ENCODE results near the gene NOL3. TPM values are rescaled to one million over a fixed set of nuclear protein-coding genes. Genes with fewer than 3 reads are reported as not detected.

The NOL3 gene
- total and polyA plus RNA-seq, 9 of the 15 experiments (the other 6 are each of a cell fraction or from before 2014, with no cell fraction given) = 0.45 to 14.0 (median 5.4) TPM

GRCh38 chr16:67206129-67206837 is 35.9 kb downstream of the NOL3 start:
- in situ Hi-C loops (cut with MboI) (no loop called here), intact Hi-C loops (cut with micrococcal nuclease) (no loop called here)
- Histone ChIP-seq H3K4me3 (no peak overlapping the region), H3K9ac (ENCODE audit: insufficient read depth in 1 of 2, low read depth in 2 of 2, low read length in 2 of 2) (peak overlapping the region in 1 of 2 experiments; percentile 80; a peak in 1 of 4 replicates), H3K79me2 (ENCODE audit: control insufficient read depth, insufficient read depth, low read length) (no peaks in the 10 kb centered on the region), H3K9me3 (replicated peaks; ENCODE audit: control insufficient read depth, insufficient read depth, low read depth, low read length) (no peaks in the 10 kb centered on the region), H3K27me3 (ENCODE audit: control insufficient read depth in 2 of 2, insufficient read depth in 2 of 2, low read length in 2 of 2) (no peaks in the 10 kb centered on the region), H2AFZ (ENCODE audit: low read depth, low read length) (no peak overlapping the region), H3K27ac (ENCODE audit: extremely low read depth, low read depth, low read length) (no peak overlapping the region), H3K4me1 (replicated peaks in 1 of 2; ENCODE audit: control insufficient read depth in 2 of 2, insufficient read depth in 2 of 2, low read length in 2 of 2) (peaks cover 10 to 58% of the 10 kb centered on the region in 2 experiments; a peak in 4 of 5 replicates), H4K20me1 (replicated peaks; ENCODE audit: control insufficient read depth, insufficient read depth, low read length) (no peaks in the 10 kb centered on the region; the same call in 1 of the 2 replicates), H3K36me3 (ENCODE audit: control insufficient read depth, insufficient read depth, low read length) (peaks cover 37% of the 10 kb centered on the region; the same call in 2 of the 3 replicates), H3K4me2 (ENCODE audit: insufficient read depth, low read length) (no peak overlapping the region), H3K9me1 (ENCODE audit: control insufficient read depth, insufficient read depth, low read length) (peaks cover 3% of the 10 kb centered on the region)
- no peak for FAIRE-seq
- TF ChIP-seq POLR2A (conservative IDR thresholded peaks at IDR 0.05) (peak; percentile 47), ARHGAP35 (IDR thresholded peaks at IDR 0.05; ENCODE audit: partially characterized antibody) (no peak), SMARCA4 (IDR thresholded peaks at IDR 0.05) (no peak), ZNF717 (CRISPR knock-in tag; IDR thresholded peaks at IDR 0.05) (no peak), FOS (IDR thresholded peaks at IDR 0.05; ENCODE audit: extremely low read depth, insufficient read length) (no peak), SMAD3 (CRISPR knock-in tag; conservative IDR thresholded peaks at IDR 0.05) (no peak), RCOR1 (IDR thresholded peaks at IDR 0.05; ENCODE audit: borderline replicate concordance in 1 of 2, low read depth in 2 of 2, low read length in 2 of 2) (no peak), ATF2 (CRISPR knock-in tag; IDR thresholded peaks at IDR 0.05) (no peak)
- 83% methylated on average over 8 of the region's 8 CpGs for whole genome bisulfite sequencing (ENCODE audit: insufficient coverage, low coverage, missing lambda C conversion rate)
- no peak for DNase-seq (ENCODE audit: extremely low read depth in 1 of 4, low spot score in 3 of 4)
- BruUV-seq (replicated peaks) = no TSS peak
- POLR2A ChIA-PET = interaction anchor here (0.6 to 3.8 kb wide), 3 partner anchors 12 to 270 kb away, joined by 3 to 21 read pairs (median 3); partner anchors contain the start of gene E2F4
- ATAC-seq = no peak
- CTCF ChIA-PET (ENCODE audit: low intra/inter-chr PET ratio) = no interaction called here
